HEK293 (cell line): ENCODE measurements around the gene OR2V1.

Source experiments
- CTCF ChIA-PET: fragments of 350-600 bp; formaldehyde crosslinking; extraction: SDS; loops from one replicate; lab custom pipeline; 2021; ENCODE audit warnings: antibody characterized with exemption; lab: Yijun Ruan, JAX
- POLR2A ChIA-PET: fragments of 300-600 bp; formaldehyde crosslinking; extraction: SDS; loops from one replicate; lab custom pipeline; 2020; ENCODE audit warnings: antibody characterized with exemption, inconsistent platforms; lab: Yijun Ruan, JAX
- H3K27ac ChIP-seq: fragments of 200-500 bp; sonication (Bioruptor generic); 2 replicates; pipeline ENCODE4 v1.5.1; 2014; ENCODE audit warnings: low read depth, low read length, control low read depth, inconsistent platforms; ENCODE audit errors: extremely low read depth
- H3K36me3 ChIP-seq, 2 experiments: fragments of 200-500 bp in 1 of 2; sonication (Bioruptor generic) in 1 of 2; 1 replicate in 1 of 2; 2 replicates in 1 of 2; pipeline ENCODE4 v1.5.1; 2014 to 2017; ENCODE audit warnings: inconsistent platforms in 2 of 2, low read length in 2 of 2; ENCODE audit not compliant: control insufficient read depth in 2 of 2, insufficient read depth in 1 of 2
- H3K4me1 ChIP-seq: fragments of 200-500 bp; sonication (Bioruptor generic); 2 replicates; pipeline ENCODE4 v1.5.1; 2014; ENCODE audit warnings: mild to moderate bottlenecking, low read length, inconsistent platforms; ENCODE audit not compliant: control insufficient read depth, insufficient read depth
- H3K4me3 ChIP-seq: 2 replicates; pipeline ENCODE4 v1.5.1; 2011; ENCODE audit warnings: low read depth, mild to moderate bottlenecking, control low read depth, low read length, moderate library complexity
- H3K9me3 ChIP-seq: fragments of 200-500 bp; sonication (Bioruptor generic); 2 replicates; pipeline ENCODE4 v1.5.1; 2014; ENCODE audit warnings: low read depth, low read length, inconsistent platforms; ENCODE audit not compliant: control insufficient read depth, insufficient read depth
- RBAK ChIP-seq: fragments of 450-650 bp; formaldehyde crosslinking; IDR thresholded peaks from 2 replicates; pipeline ENCODE4 v1.5.1; 2016; ENCODE audit warnings: missing biosample characterization, missing genetic modification characterization
- ZBTB8A ChIP-seq: fragments of 450-650 bp; formaldehyde crosslinking; IDR thresholded peaks from 2 replicates; pipeline ENCODE4 v1.5.1; 2016; ENCODE audit warnings: missing biosample characterization, missing genetic modification characterization
- ZFP3 ChIP-seq: fragments of 450-650 bp; formaldehyde crosslinking; IDR thresholded peaks from 2 replicates; pipeline ENCODE4 v1.5.1; 2016; ENCODE audit warnings: low read depth, missing biosample characterization, missing genetic modification characterization
- ZFP41 ChIP-seq: fragments of 450-650 bp; formaldehyde crosslinking; IDR thresholded peaks from 2 replicates; pipeline ENCODE4 v1.5.1; 2016; ENCODE audit warnings: missing biosample characterization, missing genetic modification characterization, borderline replicate concordance
- ZNF140 ChIP-seq: fragments of 450-650 bp; formaldehyde crosslinking; IDR thresholded peaks from 2 replicates; pipeline ENCODE4 v1.5.1; 2016; ENCODE audit warnings: missing biosample characterization, missing genetic modification characterization
- ZNF223 ChIP-seq: fragments of 450-650 bp; formaldehyde crosslinking; IDR thresholded peaks from 2 replicates; pipeline ENCODE4 v1.5.1; 2016; ENCODE audit warnings: missing biosample characterization, missing genetic modification characterization
- ZNF37A ChIP-seq: fragments of 450-650 bp; IDR thresholded peaks from 2 replicates; pipeline ENCODE4 v1.5.1; 2018; ENCODE audit warnings: missing biosample characterization, missing genetic modification characterization
- ZNF433 ChIP-seq: fragments of 450-650 bp; formaldehyde crosslinking; IDR thresholded peaks from 2 replicates; pipeline ENCODE4 v1.5.1; 2016; ENCODE audit warnings: missing biosample characterization, missing genetic modification characterization, low read depth
- ZNF623 ChIP-seq: fragments of 450-650 bp; formaldehyde crosslinking; IDR thresholded peaks from 2 replicates; pipeline ENCODE4 v1.5.1; 2016; ENCODE audit warnings: missing biosample characterization, missing genetic modification characterization
- ZNF664 ChIP-seq: fragments of 450-650 bp; formaldehyde crosslinking; IDR thresholded peaks from 2 replicates; pipeline ENCODE4 v1.5.1; 2016; ENCODE audit warnings: missing biosample characterization, missing genetic modification characterization
- ZNF776 ChIP-seq: fragments of 450-650 bp; formaldehyde crosslinking; IDR thresholded peaks from 2 replicates; pipeline ENCODE4 v1.5.0; 2017; ENCODE audit warnings: missing biosample characterization, missing genetic modification characterization, borderline replicate concordance
- ZNF777 ChIP-seq: fragments of 450-650 bp; formaldehyde crosslinking; IDR thresholded peaks from 2 replicates; pipeline ENCODE4 v1.5.1; 2017; ENCODE audit warnings: missing biosample characterization, missing genetic modification characterization, borderline replicate concordance
- TF ChIP-seq, protein P1 (sequence below): fragments of 450-650 bp; formaldehyde crosslinking; IDR thresholded peaks from 2 replicates; pipeline ENCODE4 v1.5.1; 2017; ENCODE audit warnings: missing biosample characterization, missing genetic modification characterization
- TF ChIP-seq, protein P2 (sequence below): fragments of 450-650 bp; formaldehyde crosslinking; IDR thresholded peaks from 2 replicates; pipeline ENCODE4 v1.5.1; 2016; ENCODE audit warnings: missing biosample characterization, missing genetic modification characterization
- TF ChIP-seq, protein P3 (sequence below): fragments of 450-650 bp; IDR thresholded peaks from 2 replicates; pipeline ENCODE4 v1.5.1; 2018; ENCODE audit warnings: missing biosample characterization, mild to moderate bottlenecking, missing genetic modification characterization
- TF ChIP-seq, protein P4 (sequence below): fragments of 450-650 bp; formaldehyde crosslinking; IDR thresholded peaks from 2 replicates; pipeline ENCODE4 v1.5.1; 2016; ENCODE audit warnings: missing biosample characterization, missing genetic modification characterization
- TF ChIP-seq, protein P5 (sequence below): fragments of 450-650 bp; IDR thresholded peaks from 2 replicates; pipeline ENCODE4 v1.5.1; 2018; ENCODE audit warnings: missing biosample characterization, missing genetic modification characterization
- TF ChIP-seq, protein P6 (sequence below): fragments of 450-650 bp; formaldehyde crosslinking; IDR thresholded peaks from 2 replicates; pipeline ENCODE4 v1.5.1; 2016; ENCODE audit warnings: missing biosample characterization, missing genetic modification characterization

OR2V1 gene

DNA sequence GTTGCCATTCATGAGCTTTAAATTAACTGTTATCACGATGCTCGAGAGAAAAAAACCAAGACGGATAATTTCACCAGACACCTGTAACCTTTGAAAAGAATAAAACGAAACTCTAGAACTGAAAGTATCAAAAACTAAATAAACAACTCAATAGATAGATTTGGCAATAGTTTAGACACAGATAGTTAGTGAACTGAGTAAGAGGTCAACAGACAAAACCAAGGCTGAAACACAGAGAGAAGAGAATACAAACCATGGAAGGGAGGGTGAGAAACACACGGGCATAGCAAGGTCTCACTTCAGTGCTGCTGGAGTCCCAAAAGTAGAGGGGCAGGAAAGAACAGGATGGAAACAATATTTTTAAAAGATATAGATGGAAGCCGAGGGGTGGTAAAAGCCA, 3.3 kb upstream of the OR2V1 start:
- TF ChIP-seq, protein P1, sequence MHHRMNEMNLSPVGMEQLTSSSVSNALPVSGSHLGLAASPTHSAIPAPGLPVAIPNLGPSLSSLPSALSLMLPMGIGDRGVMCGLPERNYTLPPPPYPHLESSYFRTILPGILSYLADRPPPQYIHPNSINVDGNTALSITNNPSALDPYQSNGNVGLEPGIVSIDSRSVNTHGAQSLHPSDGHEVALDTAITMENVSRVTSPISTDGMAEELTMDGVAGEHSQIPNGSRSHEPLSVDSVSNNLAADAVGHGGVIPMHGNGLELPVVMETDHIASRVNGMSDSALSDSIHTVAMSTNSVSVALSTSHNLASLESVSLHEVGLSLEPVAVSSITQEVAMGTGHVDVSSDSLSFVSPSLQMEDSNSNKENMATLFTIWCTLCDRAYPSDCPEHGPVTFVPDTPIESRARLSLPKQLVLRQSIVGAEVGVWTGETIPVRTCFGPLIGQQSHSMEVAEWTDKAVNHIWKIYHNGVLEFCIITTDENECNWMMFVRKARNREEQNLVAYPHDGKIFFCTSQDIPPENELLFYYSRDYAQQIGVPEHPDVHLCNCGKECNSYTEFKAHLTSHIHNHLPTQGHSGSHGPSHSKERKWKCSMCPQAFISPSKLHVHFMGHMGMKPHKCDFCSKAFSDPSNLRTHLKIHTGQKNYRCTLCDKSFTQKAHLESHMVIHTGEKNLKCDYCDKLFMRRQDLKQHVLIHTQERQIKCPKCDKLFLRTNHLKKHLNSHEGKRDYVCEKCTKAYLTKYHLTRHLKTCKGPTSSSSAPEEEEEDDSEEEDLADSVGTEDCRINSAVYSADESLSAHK (tag by site-specific recombination), result no peak
- TF ChIP-seq ZNF623 (tag by site-specific recombination) (no peak), ZNF433 (tag by site-specific recombination) (no peak), ZNF664 (tag by site-specific recombination) (no peak), ZFP41 (tag by site-specific recombination) (no peak), ZNF140 (tag by site-specific recombination) (no peak), ZBTB8A (tag by site-specific recombination) (no peak), ZNF776 (tag by site-specific recombination) (no peak), ZNF37A (no peak), ZFP3 (no peak), RBAK (tag by site-specific recombination) (no peak), ZNF777 (tag by site-specific recombination) (no peak), ZNF223 (tag by site-specific recombination) (no peak)
- TF ChIP-seq, protein P2, sequence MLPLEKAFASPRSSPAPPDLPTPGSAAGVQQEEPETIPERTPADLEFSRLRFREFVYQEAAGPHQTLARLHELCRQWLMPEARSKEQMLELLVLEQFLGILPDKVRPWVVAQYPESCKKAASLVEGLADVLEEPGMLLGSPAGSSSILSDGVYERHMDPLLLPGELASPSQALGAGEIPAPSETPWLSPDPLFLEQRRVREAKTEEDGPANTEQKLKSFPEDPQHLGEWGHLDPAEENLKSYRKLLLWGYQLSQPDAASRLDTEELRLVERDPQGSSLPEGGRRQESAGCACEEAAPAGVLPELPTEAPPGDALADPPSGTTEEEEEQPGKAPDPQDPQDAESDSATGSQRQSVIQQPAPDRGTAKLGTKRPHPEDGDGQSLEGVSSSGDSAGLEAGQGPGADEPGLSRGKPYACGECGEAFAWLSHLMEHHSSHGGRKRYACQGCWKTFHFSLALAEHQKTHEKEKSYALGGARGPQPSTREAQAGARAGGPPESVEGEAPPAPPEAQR (tag by site-specific recombination), result no peak
- TF ChIP-seq, protein P3, sequence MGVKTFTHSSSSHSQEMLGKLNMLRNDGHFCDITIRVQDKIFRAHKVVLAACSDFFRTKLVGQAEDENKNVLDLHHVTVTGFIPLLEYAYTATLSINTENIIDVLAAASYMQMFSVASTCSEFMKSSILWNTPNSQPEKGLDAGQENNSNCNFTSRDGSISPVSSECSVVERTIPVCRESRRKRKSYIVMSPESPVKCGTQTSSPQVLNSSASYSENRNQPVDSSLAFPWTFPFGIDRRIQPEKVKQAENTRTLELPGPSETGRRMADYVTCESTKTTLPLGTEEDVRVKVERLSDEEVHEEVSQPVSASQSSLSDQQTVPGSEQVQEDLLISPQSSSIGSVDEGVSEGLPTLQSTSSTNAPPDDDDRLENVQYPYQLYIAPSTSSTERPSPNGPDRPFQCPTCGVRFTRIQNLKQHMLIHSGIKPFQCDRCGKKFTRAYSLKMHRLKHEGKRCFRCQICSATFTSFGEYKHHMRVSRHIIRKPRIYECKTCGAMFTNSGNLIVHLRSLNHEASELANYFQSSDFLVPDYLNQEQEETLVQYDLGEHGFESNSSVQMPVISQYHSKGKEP (tag by site-specific recombination), result no peak
- TF ChIP-seq, protein P4, sequence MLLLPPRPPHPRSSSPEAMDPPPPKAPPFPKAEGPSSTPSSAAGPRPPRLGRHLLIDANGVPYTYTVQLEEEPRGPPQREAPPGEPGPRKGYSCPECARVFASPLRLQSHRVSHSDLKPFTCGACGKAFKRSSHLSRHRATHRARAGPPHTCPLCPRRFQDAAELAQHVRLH (tag by site-specific recombination), result no peak
- TF ChIP-seq, protein P5, sequence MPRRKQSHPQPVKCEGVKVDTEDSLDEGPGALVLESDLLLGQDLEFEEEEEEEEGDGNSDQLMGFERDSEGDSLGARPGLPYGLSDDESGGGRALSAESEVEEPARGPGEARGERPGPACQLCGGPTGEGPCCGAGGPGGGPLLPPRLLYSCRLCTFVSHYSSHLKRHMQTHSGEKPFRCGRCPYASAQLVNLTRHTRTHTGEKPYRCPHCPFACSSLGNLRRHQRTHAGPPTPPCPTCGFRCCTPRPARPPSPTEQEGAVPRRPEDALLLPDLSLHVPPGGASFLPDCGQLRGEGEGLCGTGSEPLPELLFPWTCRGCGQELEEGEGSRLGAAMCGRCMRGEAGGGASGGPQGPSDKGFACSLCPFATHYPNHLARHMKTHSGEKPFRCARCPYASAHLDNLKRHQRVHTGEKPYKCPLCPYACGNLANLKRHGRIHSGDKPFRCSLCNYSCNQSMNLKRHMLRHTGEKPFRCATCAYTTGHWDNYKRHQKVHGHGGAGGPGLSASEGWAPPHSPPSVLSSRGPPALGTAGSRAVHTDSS (tag by site-specific recombination), result no peak
- TF ChIP-seq, protein P6, sequence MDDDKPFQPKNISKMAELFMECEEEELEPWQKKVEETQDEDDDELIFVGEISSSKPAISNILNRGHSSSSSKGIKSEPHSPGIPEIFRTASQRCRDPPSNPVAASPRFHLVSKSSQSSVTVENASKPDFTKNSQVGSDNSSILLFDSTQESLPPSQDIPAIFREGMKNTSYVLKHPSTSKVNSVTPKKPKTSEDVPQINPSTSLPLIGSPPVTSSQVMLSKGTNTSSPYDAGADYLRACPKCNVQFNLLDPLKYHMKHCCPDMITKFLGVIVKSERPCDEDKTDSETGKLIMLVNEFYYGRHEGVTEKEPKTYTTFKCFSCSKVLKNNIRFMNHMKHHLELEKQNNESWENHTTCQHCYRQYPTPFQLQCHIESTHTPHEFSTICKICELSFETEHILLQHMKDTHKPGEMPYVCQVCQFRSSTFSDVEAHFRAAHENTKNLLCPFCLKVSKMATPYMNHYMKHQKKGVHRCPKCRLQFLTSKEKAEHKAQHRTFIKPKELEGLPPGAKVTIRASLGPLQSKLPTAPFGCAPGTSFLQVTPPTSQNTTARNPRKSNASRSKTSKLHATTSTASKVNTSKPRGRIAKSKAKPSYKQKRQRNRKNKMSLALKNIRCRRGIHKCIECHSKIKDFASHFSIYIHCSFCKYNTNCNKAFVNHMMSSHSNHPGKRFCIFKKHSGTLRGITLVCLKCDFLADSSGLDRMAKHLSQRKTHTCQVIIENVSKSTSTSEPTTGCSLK, result no peak
- no peaks in the 10 kb centered on the region for H3K9me3 ChIP-seq
- no peak overlapping the region for H3K4me3 ChIP-seq
- H3K36me3 ChIP-seq, result no peaks in the 10 kb centered on the region
- H3K27ac ChIP-seq, result no peak overlapping the region
- ChIA-PET CTCF (interaction anchor here (1.2 kb wide), 1 partner anchor 266 kb away, joined by 3 read pairs; no protein-coding TSS in a partner anchor), POLR2A (no interaction called here)
- H3K4me1 ChIP-seq, result no peaks in the 10 kb centered on the region
